Measurements from ENCODE around the gene FAM13B. TPM values are rescaled to one million over a fixed set of nuclear protein-coding genes. Genes with fewer than 3 reads are reported as not detected.
A peak's percentile ranks its signal among the peaks of the same experiment; 100 is the strongest.
"Not testable (repeated sequence)": the region's sequence is repeated elsewhere in the genome, so short reads cannot be mapped to it uniquely, and the experiment has no call there.

FAM13B gene
- total RNA-seq, 2 experiments from 2014 or later: 37.7 to 39.7 TPM

DNA sequence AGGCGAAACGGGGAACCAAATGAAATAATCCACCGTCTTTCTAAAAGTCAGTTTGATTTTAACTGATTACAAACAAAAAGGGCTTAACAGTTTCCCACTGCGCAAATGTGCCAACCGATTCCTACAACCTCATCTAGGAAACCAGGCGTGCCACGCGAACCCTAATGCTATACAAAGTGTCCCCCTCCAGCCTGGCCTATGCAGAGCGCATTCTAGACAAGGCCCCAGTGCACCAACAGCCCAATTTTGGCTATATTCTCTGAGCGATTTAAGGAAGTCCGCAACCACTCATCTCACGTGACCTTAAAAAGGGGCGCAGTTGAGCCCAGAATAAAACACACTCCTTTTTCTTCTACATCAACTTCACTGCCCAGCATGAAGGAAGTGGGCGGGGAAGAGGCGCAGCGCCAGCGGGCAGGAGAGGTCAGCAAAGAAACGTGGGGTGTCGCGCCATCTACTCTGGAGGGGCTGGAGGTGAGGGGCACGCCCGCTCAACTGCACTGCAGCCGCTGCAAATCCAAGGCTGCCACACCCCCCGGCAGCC lies 779 bp downstream of the FAM13B start:
- Mint-ChIP-seq H3K4me1 (ENCODE audit: low read depth) (peaks cover 62% of the 10 kb centered on the region), H3K9me3 (ENCODE audit: insufficient read depth) (no peaks in the 10 kb centered on the region), H3K27me3 (ENCODE audit: low read depth) (no peaks in the 10 kb centered on the region), H3K27ac (peak overlapping the region; percentile 95), H3K4me3 (peak overlapping the region; percentile 92), H3K36me3 (ENCODE audit: low read depth) (peaks cover 36% of the 10 kb centered on the region)
- ATAC-seq (peak; percentile 54), DNase-seq (peak; percentile 73)
- POLR2A ChIA-PET: interaction anchor here (1.4 kb wide), 1 partner anchor 279 kb away, joined by 4 read pairs; no protein-coding TSS in a partner anchor
- CTCF ChIA-PET: interaction anchor here (1.0 to 2.0 kb wide), 2 partner anchors 45 to 252 kb away, joined by 3 to 5 read pairs; no protein-coding TSS in a partner anchor

DNA sequence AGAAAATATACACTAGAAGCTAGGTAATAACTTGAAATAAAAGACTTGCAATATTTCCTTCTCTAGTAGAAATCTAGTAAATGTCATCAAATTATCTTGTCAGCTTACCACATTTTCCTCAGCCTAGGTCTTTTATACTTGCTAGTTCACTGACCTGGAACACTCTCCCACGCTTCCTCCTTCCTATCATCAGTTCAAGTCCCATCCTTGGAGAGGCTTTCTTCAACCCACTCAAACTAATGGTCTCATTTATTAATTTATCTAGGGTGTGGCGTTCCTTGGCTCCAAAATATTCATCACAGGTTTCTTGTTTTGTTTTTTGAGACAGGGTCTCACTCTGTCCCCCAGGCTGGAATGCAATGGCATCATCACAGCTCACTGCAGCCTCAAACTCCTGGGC lies 2.9 kb downstream of the FAM13B start:
- ChIA-PET CTCF (interaction anchor here (0.9 to 2.8 kb wide), 4 partner anchors 11 to 46 kb away, joined by 3 to 13 read pairs (median 8); no protein-coding TSS in a partner anchor), POLR2A (no interaction called here)
- peaks cover 37% of the 10 kb centered on the region for H3K36me3 Mint-ChIP-seq (ENCODE audit: low read depth)
- H3K27ac Mint-ChIP-seq: peak overlapping the region; percentile 0
- H3K4me1 Mint-ChIP-seq (ENCODE audit: low read depth): peaks cover 60% of the 10 kb centered on the region
- peak overlapping the region; percentile 92 for H3K4me3 Mint-ChIP-seq
- DNase-seq (no peak), ATAC-seq (no peak)
- H3K27me3 Mint-ChIP-seq (ENCODE audit: low read depth): no peaks in the 10 kb centered on the region
- no peaks in the 10 kb centered on the region for H3K9me3 Mint-ChIP-seq (ENCODE audit: insufficient read depth)

DNA sequence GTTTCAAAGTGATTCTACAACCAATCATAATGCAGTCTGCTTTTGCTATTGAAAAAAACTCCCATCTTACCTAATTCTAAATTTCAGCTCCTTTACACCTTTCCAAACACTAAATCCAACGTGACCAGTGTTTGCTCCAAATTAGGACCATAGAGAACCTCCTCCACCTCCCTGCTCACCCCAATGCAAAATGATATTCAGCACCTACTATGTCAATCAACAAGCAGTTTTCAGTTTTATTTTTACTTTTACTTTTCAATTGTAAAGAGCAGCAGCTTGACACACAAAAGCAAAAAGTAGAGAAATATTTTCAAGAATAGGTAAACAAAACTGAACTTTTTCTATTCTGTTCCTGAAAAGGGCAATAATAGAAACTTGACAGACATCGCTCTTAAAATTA lies 3.4 kb downstream of the FAM13B start:
- POLR2A ChIA-PET: no interaction called here

DNA sequence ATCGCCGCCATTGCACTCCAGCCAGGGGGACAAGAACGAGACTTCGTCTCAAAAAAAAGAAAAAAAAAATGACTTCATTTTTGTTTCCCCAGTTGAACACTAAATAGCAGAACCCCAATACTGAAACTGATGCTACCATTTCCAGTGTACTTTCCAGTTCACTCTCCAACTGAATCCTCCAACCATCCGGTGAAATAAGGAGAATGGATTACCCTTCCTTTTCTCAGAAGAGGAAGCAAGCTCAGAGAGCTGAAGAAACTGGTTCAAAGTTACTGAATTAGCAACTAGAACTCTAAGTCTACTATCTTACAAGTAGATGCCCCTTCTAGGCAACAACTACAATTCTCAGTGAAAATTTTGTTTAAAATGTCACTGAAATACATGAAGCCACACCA lies 3.9 kb downstream of the FAM13B start:
- Mint-ChIP-seq H3K4me1 (ENCODE audit: low read depth) (peaks cover 65% of the 10 kb centered on the region), H3K27ac (peak overlapping the region; percentile 10), H3K9me3 (ENCODE audit: insufficient read depth) (no peaks in the 10 kb centered on the region), H3K4me3 (no peak overlapping the region), H3K36me3 (ENCODE audit: low read depth) (peaks cover 37% of the 10 kb centered on the region), H3K27me3 (ENCODE audit: low read depth) (no peaks in the 10 kb centered on the region)
- no peak for ATAC-seq
- DNase-seq: no peak
- CTCF ChIA-PET: interaction anchor here (1.1 to 3.0 kb wide), 5 partner anchors 8 to 40 kb away, joined by 3 to 13 read pairs (median 11); no protein-coding TSS in a partner anchor
- POLR2A ChIA-PET: no interaction called here

More for the DNA sequence above, 3.4 kb downstream of the FAM13B start:
- DNase-seq (no peak), ATAC-seq (no peak)
- Mint-ChIP-seq H3K27me3 (ENCODE audit: low read depth) (no peaks in the 10 kb centered on the region), H3K9me3 (ENCODE audit: insufficient read depth) (no peaks in the 10 kb centered on the region), H3K4me3 (peak overlapping the region; percentile 26), H3K4me1 (ENCODE audit: low read depth) (peaks cover 65% of the 10 kb centered on the region), H3K36me3 (ENCODE audit: low read depth) (peaks cover 37% of the 10 kb centered on the region), H3K27ac (peak overlapping the region; percentile 5)
- CTCF ChIA-PET: interaction anchor here (0.9 to 2.8 kb wide), 5 partner anchors 11 to 46 kb away, joined by 3 to 13 read pairs (median 4); no protein-coding TSS in a partner anchor

DNA sequence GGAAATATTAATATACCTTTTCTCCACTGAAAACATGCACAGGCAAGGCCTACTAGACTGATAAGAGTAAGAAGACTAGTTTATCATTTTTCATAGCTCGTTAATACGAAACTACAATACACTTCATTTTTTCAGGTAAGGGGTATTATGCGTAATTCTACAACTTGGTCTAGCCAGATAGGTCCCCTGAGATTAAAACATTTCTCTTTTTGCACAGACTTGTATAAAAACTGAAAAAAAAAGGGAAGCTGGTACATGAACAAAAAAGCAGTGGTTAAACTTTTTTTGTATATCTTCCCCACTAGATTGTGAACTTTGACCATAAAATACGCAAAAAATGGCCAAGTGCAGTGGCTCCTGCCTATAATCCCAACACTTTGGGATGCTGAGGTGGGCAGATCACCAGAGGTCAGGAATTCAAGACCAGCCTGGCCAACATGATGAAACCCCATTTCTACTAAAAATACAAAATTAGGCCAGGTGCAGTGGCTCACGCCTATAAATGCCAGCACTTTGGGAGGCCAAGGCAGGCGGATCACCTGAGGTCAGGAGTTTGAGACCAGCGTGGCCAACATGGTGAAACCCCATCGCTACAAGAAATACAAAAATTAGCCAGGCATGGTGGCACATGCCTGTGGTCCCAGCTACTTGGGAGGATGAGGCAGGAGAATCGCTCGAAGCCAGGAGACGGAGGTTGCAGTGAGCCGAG lies 4.5 kb downstream of the FAM13B start:
- CTCF ChIA-PET: interaction anchor here (1.1 to 3.0 kb wide), 5 partner anchors 8 to 50 kb away, joined by 3 to 12 read pairs (median 4); no protein-coding TSS in a partner anchor
- H3K9me3 Mint-ChIP-seq (ENCODE audit: insufficient read depth); H3K27ac Mint-ChIP-seq; H3K27me3 Mint-ChIP-seq (ENCODE audit: low read depth); H3K4me3 Mint-ChIP-seq; DNase-seq; ATAC-seq: not testable (repeated sequence)
- Mint-ChIP-seq H3K4me1 (ENCODE audit: low read depth) (peaks cover 60% of the 10 kb centered on the region), H3K36me3 (ENCODE audit: low read depth) (peaks cover 37% of the 10 kb centered on the region)
- POLR2A ChIA-PET: interaction anchor here (0.5 kb wide), 1 partner anchor 15 kb away, joined by 3 read pairs; no protein-coding TSS in a partner anchor

DNA sequence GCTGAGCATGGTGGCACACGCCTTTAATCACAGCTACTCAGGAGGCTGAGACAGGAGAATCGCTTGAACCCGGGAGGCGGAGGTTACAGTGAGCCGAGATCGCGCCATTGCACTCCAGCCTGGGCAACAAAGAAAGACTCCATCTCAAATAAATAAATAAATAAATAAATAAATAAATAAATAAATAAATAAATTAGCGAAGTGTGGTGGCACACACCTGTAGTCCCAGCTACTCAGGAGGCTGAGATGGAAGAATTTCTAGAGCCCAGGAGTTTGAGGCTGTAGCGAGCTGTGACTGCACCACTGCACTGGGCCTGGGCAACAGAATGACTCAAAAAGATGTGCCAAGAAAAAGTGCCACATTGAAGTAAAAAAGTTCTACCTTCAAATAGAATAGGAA lies 6.1 kb downstream of the FAM13B start:
- ATAC-seq; H3K9me3 Mint-ChIP-seq (ENCODE audit: insufficient read depth); H3K4me3 Mint-ChIP-seq; H3K27ac Mint-ChIP-seq; H3K27me3 Mint-ChIP-seq (ENCODE audit: low read depth); POLR2A ChIA-PET; DNase-seq: not testable (repeated sequence)
- peaks cover 67% of the 10 kb centered on the region for H3K4me1 Mint-ChIP-seq (ENCODE audit: low read depth)
- peaks cover 32% of the 10 kb centered on the region for H3K36me3 Mint-ChIP-seq (ENCODE audit: low read depth)
- CTCF ChIA-PET: interaction anchor here (1.0 to 3.0 kb wide), 5 partner anchors 9 to 107 kb away, joined by 3 to 13 read pairs (median 5); no protein-coding TSS in a partner anchor

DNA sequence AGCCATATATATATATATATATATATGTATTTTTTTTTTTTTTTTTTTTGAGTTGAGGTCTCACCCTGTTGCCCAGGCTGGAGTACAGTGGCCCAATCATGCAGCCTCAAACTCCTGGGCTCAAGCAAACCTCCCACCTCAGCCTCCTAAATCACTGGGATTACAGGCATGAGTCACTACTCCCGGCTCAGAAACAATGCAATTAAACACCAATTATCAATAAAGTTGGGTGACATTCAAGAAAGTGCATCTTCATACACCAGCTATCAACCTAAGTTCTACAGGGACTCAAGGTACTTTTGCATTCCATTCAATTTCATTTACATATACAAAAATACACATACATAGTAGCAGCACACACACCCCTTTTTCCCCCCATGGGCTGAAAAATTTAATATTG lies 7.6 kb downstream of the FAM13B start:
- ChIA-PET POLR2A (no interaction called here), CTCF (interaction anchor here (2.7 kb wide), 1 partner anchor 11 kb away, joined by 13 read pairs; no protein-coding TSS in a partner anchor)
- Mint-ChIP-seq H3K4me3 (no peak overlapping the region), H3K36me3 (ENCODE audit: low read depth) (peaks cover 32% of the 10 kb centered on the region), H3K9me3 (ENCODE audit: insufficient read depth) (no peaks in the 10 kb centered on the region), H3K27ac (no peak overlapping the region), H3K27me3 (ENCODE audit: low read depth) (no peaks in the 10 kb centered on the region), H3K4me1 (ENCODE audit: low read depth) (peaks cover 53% of the 10 kb centered on the region)
- ATAC-seq (no peak), DNase-seq (no peak)

DNA sequence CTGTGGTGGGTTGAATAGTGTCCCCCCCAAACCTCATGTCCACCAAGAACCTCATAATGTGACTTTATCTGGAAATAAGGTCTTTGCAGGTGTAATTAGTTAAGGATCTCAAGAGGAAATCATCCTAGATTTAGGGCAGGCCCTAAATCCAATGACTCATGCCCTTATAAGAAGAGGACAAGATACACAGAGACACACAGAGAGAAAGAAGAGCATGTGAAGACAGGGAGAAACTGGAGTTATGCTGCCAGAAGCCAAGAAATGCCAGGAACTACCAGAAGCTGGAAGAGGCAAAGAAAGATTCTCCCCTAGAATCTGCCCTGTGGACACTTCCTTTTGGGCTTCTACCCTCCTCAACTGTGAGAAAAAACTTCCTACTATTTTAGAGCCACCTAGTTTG lies 8.8 kb downstream of the FAM13B start:
- Mint-ChIP-seq H3K4me1 (ENCODE audit: low read depth) (peaks cover 44% of the 10 kb centered on the region), H3K4me3 (no peak overlapping the region), H3K27me3 (ENCODE audit: low read depth) (no peaks in the 10 kb centered on the region), H3K27ac (no peak overlapping the region), H3K9me3 (ENCODE audit: insufficient read depth) (no peaks in the 10 kb centered on the region), H3K36me3 (ENCODE audit: low read depth) (peaks cover 31% of the 10 kb centered on the region)
- POLR2A ChIA-PET: no interaction called here
- DNase-seq (no peak), ATAC-seq (no peak)
- CTCF ChIA-PET: no interaction called here

DNA sequence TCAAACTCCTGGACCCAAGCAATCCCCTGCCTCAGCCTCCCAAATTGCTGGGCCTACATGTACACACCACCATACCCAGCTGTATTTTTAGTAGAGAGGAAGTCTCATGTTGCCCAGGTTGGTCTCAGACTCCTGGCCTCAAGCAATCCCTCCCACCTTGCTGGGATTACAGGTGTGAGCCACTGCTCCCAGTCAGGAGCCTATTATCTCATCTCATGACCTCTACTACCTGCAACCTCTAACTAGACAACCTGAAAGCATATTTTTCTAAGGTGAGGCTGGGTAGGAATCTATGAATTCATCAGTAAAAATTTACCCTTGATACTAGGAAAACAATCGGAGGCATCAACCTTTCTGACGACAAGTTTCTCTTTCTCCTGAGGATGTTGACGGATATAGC lies 10.0 kb downstream of the FAM13B start:
- ChIA-PET CTCF (interaction anchor here (1.3 to 1.5 kb wide), 3 partner anchors 12 to 46 kb away, joined by 3 to 5 read pairs (median 5); no protein-coding TSS in a partner anchor), POLR2A (interaction anchor here (0.6 kb wide), 1 partner anchor 157 kb away, joined by 3 read pairs; no protein-coding TSS in a partner anchor)
- Mint-ChIP-seq H3K4me1 (ENCODE audit: low read depth) (peaks cover 32% of the 10 kb centered on the region), H3K27me3 (ENCODE audit: low read depth) (no peaks in the 10 kb centered on the region), H3K36me3 (ENCODE audit: low read depth) (peaks cover 35% of the 10 kb centered on the region), H3K27ac (no peak overlapping the region), H3K9me3 (ENCODE audit: insufficient read depth) (no peaks in the 10 kb centered on the region), H3K4me3 (no peak overlapping the region)
- DNase-seq (no peak), ATAC-seq (no peak)

DNA sequence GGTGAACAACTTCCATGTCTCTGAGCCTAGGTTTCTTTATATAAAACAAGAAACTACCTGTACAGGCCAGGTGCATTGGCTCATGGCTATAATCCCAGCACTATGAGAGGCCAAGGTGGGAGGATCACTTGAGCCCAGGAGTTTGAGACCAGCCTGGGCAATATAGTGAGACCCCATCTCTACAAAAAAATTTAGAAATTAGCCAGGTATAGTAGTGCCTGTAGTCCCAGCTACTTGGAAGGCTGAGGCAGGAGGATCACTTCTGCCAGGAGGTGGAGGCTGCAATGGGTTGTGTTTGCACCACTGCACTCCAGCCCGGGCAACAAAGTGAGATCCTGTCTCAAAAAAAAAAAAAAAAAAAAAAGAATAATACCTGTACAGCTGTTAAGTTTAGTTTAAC lies 11.1 kb downstream of the FAM13B start:
- ChIA-PET POLR2A (no interaction called here), CTCF (interaction anchor here (1.0 to 1.5 kb wide), 2 partner anchors 12 to 47 kb away, joined by 3 to 5 read pairs; no protein-coding TSS in a partner anchor)
- peaks cover 37% of the 10 kb centered on the region for H3K36me3 Mint-ChIP-seq (ENCODE audit: low read depth)
- no peak for DNase-seq
- H3K27me3 Mint-ChIP-seq (ENCODE audit: low read depth): no peaks in the 10 kb centered on the region
- no peak overlapping the region for H3K27ac Mint-ChIP-seq
- no peak for ATAC-seq
- no peaks in the 10 kb centered on the region for H3K9me3 Mint-ChIP-seq (ENCODE audit: insufficient read depth)
- H3K4me3 Mint-ChIP-seq: no peak overlapping the region
- H3K4me1 Mint-ChIP-seq (ENCODE audit: low read depth): peaks cover 22% of the 10 kb centered on the region

DNA sequence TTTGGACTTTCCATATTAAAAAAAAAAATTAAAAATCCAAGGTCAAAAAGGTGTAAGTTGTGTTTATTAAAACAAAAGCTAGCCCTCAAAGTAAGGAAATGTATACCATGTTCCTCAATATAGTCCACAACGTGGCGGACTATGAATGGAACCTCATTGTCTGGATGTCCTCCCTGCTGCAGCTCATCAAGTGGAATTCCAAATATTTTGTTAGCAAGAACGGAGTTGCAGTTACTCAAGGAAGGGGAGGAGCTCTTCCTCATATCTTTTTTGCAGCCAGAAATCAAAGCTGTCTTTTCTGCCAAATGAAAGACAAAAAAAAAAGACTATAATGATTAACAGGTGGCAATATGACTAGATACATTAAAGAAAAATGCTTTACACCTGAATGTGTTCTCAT lies 14.0 kb downstream of the FAM13B start:
- no peak for DNase-seq
- Mint-ChIP-seq H3K4me1 (ENCODE audit: low read depth) (peaks cover 14% of the 10 kb centered on the region), H3K9me3 (ENCODE audit: insufficient read depth) (no peaks in the 10 kb centered on the region), H3K27ac (no peak overlapping the region), H3K36me3 (ENCODE audit: low read depth) (peaks cover 56% of the 10 kb centered on the region), H3K4me3 (no peak overlapping the region), H3K27me3 (ENCODE audit: low read depth) (no peaks in the 10 kb centered on the region)
- CTCF ChIA-PET: interaction anchor here (2.3 to 2.9 kb wide), 2 partner anchors 10 to 17 kb away, joined by 11 to 15 read pairs; no protein-coding TSS in a partner anchor
- POLR2A ChIA-PET: interaction anchor here (0.6 kb wide), 1 partner anchor 23 kb away, joined by 3 read pairs; no protein-coding TSS in a partner anchor
- ATAC-seq: no peak

DNA sequence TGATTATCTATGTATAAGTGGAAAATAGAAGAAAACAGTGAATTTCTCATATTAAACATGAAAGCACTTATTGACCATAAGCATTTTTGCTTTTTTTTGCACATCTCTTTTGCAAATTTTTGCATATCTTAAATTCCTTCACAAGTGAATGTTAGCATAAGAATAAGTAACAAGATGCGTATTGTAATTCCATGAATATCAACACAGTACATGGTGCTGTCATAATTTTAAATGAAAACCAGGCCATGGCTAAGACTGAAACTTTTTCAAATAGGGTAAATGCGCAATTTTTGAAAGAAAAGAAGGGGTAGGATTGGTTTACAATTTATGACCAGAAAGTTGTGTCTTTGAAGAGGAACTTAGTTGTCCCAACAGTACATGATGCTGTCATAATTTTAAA lies 17.0 kb downstream of the FAM13B start:
- H3K27me3 Mint-ChIP-seq (ENCODE audit: low read depth): no peaks in the 10 kb centered on the region
- H3K36me3 Mint-ChIP-seq (ENCODE audit: low read depth): peaks cover 62% of the 10 kb centered on the region

More for the DNA sequence above, 17.0 kb downstream of the FAM13B start:
- DNase-seq (no peak), ATAC-seq (no peak)
- Mint-ChIP-seq H3K4me3 (no peak overlapping the region), H3K4me1 (ENCODE audit: low read depth) (peaks cover 7% of the 10 kb centered on the region), H3K9me3 (ENCODE audit: insufficient read depth) (no peaks in the 10 kb centered on the region), H3K27ac (no peak overlapping the region)
- POLR2A ChIA-PET: no interaction called here
- CTCF ChIA-PET: no interaction called here

Measured in activated CD8-positive, alpha-beta T cell treated with anti-CD3 and anti-CD28 coated beads, Interleukin-2, amount 10 ng/mL, durations not matched to agents 7 days and 5 days (primary cell).